ENCODE results near the gene MAD2L1BP. TPM values are rescaled to one million over a fixed set of nuclear protein-coding genes. Genes with fewer than 3 reads are reported as not detected.
A peak's percentile ranks its signal among the peaks of the same experiment; 100 is the strongest.

Gene MAD2L1BP
- total RNA-seq, 1 donor, result 30.4 TPM

DNA sequence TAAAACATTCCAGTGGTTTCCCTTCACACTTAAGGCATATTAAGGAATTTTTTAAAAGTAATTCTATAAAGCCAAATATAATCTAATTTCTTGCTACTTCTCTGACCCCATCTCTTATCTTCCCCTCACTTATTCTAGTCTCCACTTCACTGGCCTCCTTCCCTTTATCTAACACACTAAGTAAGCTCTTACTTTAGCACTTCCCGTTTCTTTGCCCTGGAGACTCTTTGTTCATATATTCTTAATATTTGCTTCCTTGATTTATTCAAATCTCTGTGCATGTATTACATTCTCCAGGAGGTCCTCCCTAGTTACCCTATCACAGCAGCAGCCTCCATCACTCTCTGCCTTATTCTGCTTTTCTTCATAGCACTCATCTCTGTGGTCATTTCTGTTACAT lies 26.8 kb upstream of the MAD2L1BP start:
- Histone ChIP-seq H3K4me2 (ENCODE audit: insufficient read depth, low read length) (no peak overlapping the region), H3K4me3 (ENCODE audit: insufficient read depth, low read length) (no peak overlapping the region), H3K36me3 (ENCODE audit: insufficient read depth, low read length) (peaks cover 64% of the 10 kb centered on the region), H3K27ac (ENCODE audit: low read depth, low read length) (no peak overlapping the region), H4K20me1 (ENCODE audit: insufficient read depth, low read length) (peaks cover 2% of the 10 kb centered on the region), H2AFZ (ENCODE audit: low read length) (no peak overlapping the region), H3K79me2 (ENCODE audit: insufficient read depth, low read length) (no peaks in the 10 kb centered on the region), H3K9me3 (ENCODE audit: low read depth, low read length) (no peaks in the 10 kb centered on the region), H3K27me3 (ENCODE audit: insufficient read depth, low read length) (no peaks in the 10 kb centered on the region), H3K4me1 (ENCODE audit: insufficient read depth, low read length) (peaks cover 16% of the 10 kb centered on the region)
- no peak for DNase-seq (ENCODE audit: insufficient read length, low spot score, missing footprints)
- TF ChIP-seq, protein P1, sequence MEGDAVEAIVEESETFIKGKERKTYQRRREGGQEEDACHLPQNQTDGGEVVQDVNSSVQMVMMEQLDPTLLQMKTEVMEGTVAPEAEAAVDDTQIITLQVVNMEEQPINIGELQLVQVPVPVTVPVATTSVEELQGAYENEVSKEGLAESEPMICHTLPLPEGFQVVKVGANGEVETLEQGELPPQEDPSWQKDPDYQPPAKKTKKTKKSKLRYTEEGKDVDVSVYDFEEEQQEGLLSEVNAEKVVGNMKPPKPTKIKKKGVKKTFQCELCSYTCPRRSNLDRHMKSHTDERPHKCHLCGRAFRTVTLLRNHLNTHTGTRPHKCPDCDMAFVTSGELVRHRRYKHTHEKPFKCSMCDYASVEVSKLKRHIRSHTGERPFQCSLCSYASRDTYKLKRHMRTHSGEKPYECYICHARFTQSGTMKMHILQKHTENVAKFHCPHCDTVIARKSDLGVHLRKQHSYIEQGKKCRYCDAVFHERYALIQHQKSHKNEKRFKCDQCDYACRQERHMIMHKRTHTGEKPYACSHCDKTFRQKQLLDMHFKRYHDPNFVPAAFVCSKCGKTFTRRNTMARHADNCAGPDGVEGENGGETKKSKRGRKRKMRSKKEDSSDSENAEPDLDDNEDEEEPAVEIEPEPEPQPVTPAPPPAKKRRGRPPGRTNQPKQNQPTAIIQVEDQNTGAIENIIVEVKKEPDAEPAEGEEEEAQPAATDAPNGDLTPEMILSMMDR (IDR thresholded peaks at IDR 0.05; ENCODE audit: extremely low read depth, low read depth, low read length), result no peak

DNA sequence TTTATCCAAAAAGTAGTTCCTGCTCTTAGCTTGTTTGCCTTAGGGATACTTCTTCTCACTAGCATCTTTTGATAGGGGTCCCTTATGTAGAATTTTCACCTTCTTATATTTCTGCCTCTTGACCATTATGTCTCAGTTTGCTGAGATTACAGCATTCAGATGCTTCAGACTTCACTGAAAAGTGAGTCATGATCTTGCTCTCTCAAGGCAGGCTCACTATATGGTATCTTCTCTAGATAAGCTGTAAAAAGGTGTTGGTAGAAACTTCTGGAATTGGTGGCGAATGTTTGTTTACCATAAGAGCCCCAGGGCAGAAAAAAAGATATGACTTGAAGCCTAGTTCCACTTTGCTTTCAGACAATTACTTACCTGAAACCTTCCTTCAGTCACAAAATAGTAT lies 26.2 kb upstream of the MAD2L1BP start:
- Histone ChIP-seq H3K27ac (ENCODE audit: low read depth, low read length) (peak overlapping the region; percentile 35), H3K4me1 (ENCODE audit: insufficient read depth, low read length) (peaks cover 14% of the 10 kb centered on the region), H3K4me3 (ENCODE audit: insufficient read depth, low read length) (no peak overlapping the region), H3K9me3 (ENCODE audit: low read depth, low read length) (no peaks in the 10 kb centered on the region), H2AFZ (ENCODE audit: low read length) (no peak overlapping the region), H3K27me3 (ENCODE audit: insufficient read depth, low read length) (no peaks in the 10 kb centered on the region), H3K79me2 (ENCODE audit: insufficient read depth, low read length) (no peaks in the 10 kb centered on the region), H3K36me3 (ENCODE audit: insufficient read depth, low read length) (peaks cover 68% of the 10 kb centered on the region), H4K20me1 (ENCODE audit: insufficient read depth, low read length) (peaks cover 2% of the 10 kb centered on the region), H3K4me2 (ENCODE audit: insufficient read depth, low read length) (no peak overlapping the region)
- TF ChIP-seq, protein P1 (IDR thresholded peaks at IDR 0.05; ENCODE audit: extremely low read depth, low read depth, low read length), result no peak
- DNase-seq (ENCODE audit: insufficient read length, low spot score, missing footprints), result no peak

DNA sequence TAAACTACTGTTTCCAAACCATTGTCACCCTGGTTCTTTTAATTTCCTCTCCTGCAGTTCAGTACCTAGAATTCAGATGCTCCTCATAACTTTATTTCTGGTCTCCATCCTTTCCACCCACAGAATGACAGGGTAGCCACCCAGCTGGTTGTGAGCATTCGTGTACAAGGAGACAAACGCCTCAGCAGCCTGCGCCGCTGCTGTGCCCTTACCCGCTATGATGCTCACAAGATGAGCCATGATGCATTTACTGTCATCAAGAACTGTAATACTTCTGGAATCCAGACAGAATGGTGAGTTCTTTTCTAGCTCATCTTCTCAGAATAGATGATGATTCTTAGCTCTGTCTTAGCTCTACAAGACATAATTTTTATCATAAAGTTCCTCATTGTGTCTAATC lies 25.2 kb upstream of the MAD2L1BP start:
- Histone ChIP-seq H4K20me1 (ENCODE audit: insufficient read depth, low read length) (peaks cover 2% of the 10 kb centered on the region), H3K4me2 (ENCODE audit: insufficient read depth, low read length) (no peak overlapping the region), H3K4me1 (ENCODE audit: insufficient read depth, low read length) (peaks cover 9% of the 10 kb centered on the region), H3K27me3 (ENCODE audit: insufficient read depth, low read length) (no peaks in the 10 kb centered on the region), H3K79me2 (ENCODE audit: insufficient read depth, low read length) (no peaks in the 10 kb centered on the region), H3K27ac (ENCODE audit: low read depth, low read length) (peak overlapping the region; percentile 39), H3K4me3 (ENCODE audit: insufficient read depth, low read length) (no peak overlapping the region), H3K36me3 (ENCODE audit: insufficient read depth, low read length) (peaks cover 67% of the 10 kb centered on the region), H3K9me3 (ENCODE audit: low read depth, low read length) (no peaks in the 10 kb centered on the region), H2AFZ (ENCODE audit: low read length) (no peak overlapping the region)
- TF ChIP-seq, protein P1 (IDR thresholded peaks at IDR 0.05; ENCODE audit: extremely low read depth, low read depth, low read length), result no peak
- DNase-seq (ENCODE audit: insufficient read length, low spot score, missing footprints), result no peak

DNA sequence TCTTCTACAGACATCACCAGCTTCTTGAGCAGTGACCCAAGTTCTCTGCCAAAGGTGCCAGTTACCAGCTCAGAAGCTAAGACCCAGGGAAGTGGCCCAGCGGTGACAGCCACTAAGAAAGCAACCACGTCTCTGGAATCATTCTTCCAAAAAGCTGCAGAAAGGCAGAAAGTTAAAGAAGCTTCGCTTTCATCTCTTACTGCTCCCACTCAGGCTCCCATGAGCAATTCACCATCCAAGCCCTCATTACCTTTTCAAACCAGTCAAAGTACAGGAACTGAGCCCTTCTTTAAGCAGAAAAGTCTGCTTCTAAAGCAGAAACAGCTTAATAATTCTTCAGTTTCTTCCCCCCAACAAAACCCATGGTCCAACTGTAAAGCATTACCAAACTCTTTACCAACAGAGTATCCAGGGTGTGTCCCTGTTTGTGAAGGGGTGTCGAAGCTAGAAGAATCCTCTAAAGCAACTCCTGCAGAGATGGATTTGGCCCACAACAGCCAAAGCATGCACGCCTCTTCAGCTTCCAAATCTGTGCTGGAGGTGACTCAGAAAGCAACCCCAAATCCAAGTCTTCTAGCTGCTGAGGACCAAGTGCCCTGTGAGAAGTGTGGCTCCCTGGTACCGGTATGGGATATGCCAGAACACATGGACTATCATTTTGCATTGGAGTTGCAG lies 21.8 kb upstream of the MAD2L1BP start:
- no peaks in the 10 kb centered on the region for H3K27me3 ChIP-seq (ENCODE audit: insufficient read depth, low read length)
- peaks cover 52% of the 10 kb centered on the region for H3K36me3 ChIP-seq (ENCODE audit: insufficient read depth, low read length)
- no peak overlapping the region for H2AFZ ChIP-seq (ENCODE audit: low read length)
- H4K20me1 ChIP-seq (ENCODE audit: insufficient read depth, low read length), result peaks cover 2% of the 10 kb centered on the region
- no peak for DNase-seq (ENCODE audit: insufficient read length, low spot score, missing footprints)
- TF ChIP-seq, protein P1 (IDR thresholded peaks at IDR 0.05; ENCODE audit: extremely low read depth, low read depth, low read length), result no peak
- H3K4me2 ChIP-seq (ENCODE audit: insufficient read depth, low read length), result no peak overlapping the region
- no peak overlapping the region for H3K4me3 ChIP-seq (ENCODE audit: insufficient read depth, low read length)
- no peak overlapping the region for H3K27ac ChIP-seq (ENCODE audit: low read depth, low read length)
- peaks cover 4% of the 10 kb centered on the region for H3K4me1 ChIP-seq (ENCODE audit: insufficient read depth, low read length)
- H3K79me2 ChIP-seq (ENCODE audit: insufficient read depth, low read length), result no peaks in the 10 kb centered on the region
- no peaks in the 10 kb centered on the region for H3K9me3 ChIP-seq (ENCODE audit: low read depth, low read length)
